ENCODE results near the gene STYXL1.

- TF ChIP-seq EP300 (IDR thresholded peaks at IDR 0.05; ENCODE audit: borderline replicate concordance), result no peak
- TF ChIP-seq, protein P1, sequence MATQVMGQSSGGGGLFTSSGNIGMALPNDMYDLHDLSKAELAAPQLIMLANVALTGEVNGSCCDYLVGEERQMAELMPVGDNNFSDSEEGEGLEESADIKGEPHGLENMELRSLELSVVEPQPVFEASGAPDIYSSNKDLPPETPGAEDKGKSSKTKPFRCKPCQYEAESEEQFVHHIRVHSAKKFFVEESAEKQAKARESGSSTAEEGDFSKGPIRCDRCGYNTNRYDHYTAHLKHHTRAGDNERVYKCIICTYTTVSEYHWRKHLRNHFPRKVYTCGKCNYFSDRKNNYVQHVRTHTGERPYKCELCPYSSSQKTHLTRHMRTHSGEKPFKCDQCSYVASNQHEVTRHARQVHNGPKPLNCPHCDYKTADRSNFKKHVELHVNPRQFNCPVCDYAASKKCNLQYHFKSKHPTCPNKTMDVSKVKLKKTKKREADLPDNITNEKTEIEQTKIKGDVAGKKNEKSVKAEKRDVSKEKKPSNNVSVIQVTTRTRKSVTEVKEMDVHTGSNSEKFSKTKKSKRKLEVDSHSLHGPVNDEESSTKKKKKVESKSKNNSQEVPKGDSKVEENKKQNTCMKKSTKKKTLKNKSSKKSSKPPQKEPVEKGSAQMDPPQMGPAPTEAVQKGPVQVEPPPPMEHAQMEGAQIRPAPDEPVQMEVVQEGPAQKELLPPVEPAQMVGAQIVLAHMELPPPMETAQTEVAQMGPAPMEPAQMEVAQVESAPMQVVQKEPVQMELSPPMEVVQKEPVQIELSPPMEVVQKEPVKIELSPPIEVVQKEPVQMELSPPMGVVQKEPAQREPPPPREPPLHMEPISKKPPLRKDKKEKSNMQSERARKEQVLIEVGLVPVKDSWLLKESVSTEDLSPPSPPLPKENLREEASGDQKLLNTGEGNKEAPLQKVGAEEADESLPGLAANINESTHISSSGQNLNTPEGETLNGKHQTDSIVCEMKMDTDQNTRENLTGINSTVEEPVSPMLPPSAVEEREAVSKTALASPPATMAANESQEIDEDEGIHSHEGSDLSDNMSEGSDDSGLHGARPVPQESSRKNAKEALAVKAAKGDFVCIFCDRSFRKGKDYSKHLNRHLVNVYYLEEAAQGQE (IDR thresholded peaks at IDR 0.05; ENCODE audit: low read depth), result no peak
These were observed 3.4 kb downstream of the STYXL1 start for GRCh38 chr7:76044375-76044865.
